B cell (primary cell): Measurements from ENCODE around the gene CRYBG2. TPM values are rescaled to one million over a fixed set of nuclear protein-coding genes. Genes with fewer than 3 reads are reported as not detected.

Source experiments
- ATAC-seq: fragments of 200-7000 bp; cut with Tn5 transposase; one replicate; pipeline ENCODE4 v1.10.0; 2021; ENCODE audit warnings: low read depth, mild to moderate bottlenecking, moderate number of reproducible peaks, moderate library complexity
- CTCF ChIA-PET: fragments of 350-600 bp; sonication (Branson Sonifier 250); formaldehyde crosslinking; loops from one replicate; lab custom pipeline; 2021; ENCODE audit warnings: antibody characterized with exemption, inconsistent platforms; lab: Charles Lee
- POLR2A ChIA-PET: fragments of 350-600 bp; sonication (Branson Sonifier 250); formaldehyde crosslinking; loops from one replicate; lab custom pipeline; 2021; ENCODE audit warnings: antibody characterized with exemption; lab: Charles Lee
- DNase-seq: peaks from one replicate; pipeline ENCODE4 v3.0.0; 2013
- H2AFZ ChIP-seq: 2 replicates; pipeline ENCODE4 v1.6.1; 2012; ENCODE audit warnings: mild to moderate bottlenecking, low read depth, low read length; ENCODE audit not compliant: insufficient read depth, poor library complexity, severe bottlenecking
- H3K27ac ChIP-seq, 2 donors: 1 replicate in 1 of 2; 2 replicates in 1 of 2; pipeline ENCODE4 v1.5.1; 2012 to 2013; ENCODE audit warnings: low read length in 2 of 2, mild to moderate bottlenecking in 2 of 2, moderate library complexity in 1 of 2
- H3K27me3 ChIP-seq, 4 experiments: fragments of 200-600 bp in 1 of 4; sonication (generic) in 1 of 4; replicated peaks in 1 of 4; 1 replicate in 2 of 4; 2 replicates in 2 of 4; pipeline versions ENCODE4 v1.6.1 to v1.7.0; 2013 to 2016; ENCODE audit warnings: low read length in 3 of 4, mild to moderate bottlenecking in 2 of 4, mixed read lengths in 1 of 4, moderate library complexity in 1 of 4; ENCODE audit not compliant: insufficient read depth in 4 of 4, control insufficient read depth in 3 of 4; ENCODE audit errors: control extremely low read depth in 1 of 4
- H3K36me3 ChIP-seq, 2 experiments: replicated peaks in 1 of 2; 1 replicate in 1 of 2; 2 replicates in 1 of 2; pipeline versions ENCODE4 v1.6.1 to v1.7.1; 2013; ENCODE audit warnings: low read length in 1 of 2; ENCODE audit not compliant: insufficient read depth in 2 of 2, control insufficient read depth in 1 of 2; ENCODE audit errors: control extremely low read depth in 1 of 2, extremely low read depth in 1 of 2
- H3K4me1 ChIP-seq, 2 donors: fragments of 200-600 bp in 1 of 2; sonication (generic) in 1 of 2; 1 replicate in 1 of 2; 2 replicates in 1 of 2; pipeline versions ENCODE4 v1.5.1 to v1.6.1; 2013 to 2017; ENCODE audit warnings: low read length in 2 of 2; ENCODE audit not compliant: control insufficient read depth in 2 of 2, insufficient read depth in 2 of 2
- H3K4me2 ChIP-seq: replicated peaks from 2 replicates; pipeline ENCODE3; 2012; ENCODE audit warnings: mild to moderate bottlenecking, low read depth, low read length; ENCODE audit not compliant: poor library complexity, severe bottlenecking
- H3K4me3 ChIP-seq, 5 experiments: fragments of 200-600 bp in 1 of 5; sonication (generic) in 1 of 5; 1 replicate in 3 of 5; 2 replicates in 2 of 5; pipeline versions ENCODE4 v1.5.1 to v1.7.0; 2011 to 2016; ENCODE audit warnings: low read length in 4 of 5, mild to moderate bottlenecking in 4 of 5, low read depth in 2 of 5, control low read depth in 1 of 5, moderate library complexity in 1 of 5; ENCODE audit not compliant: insufficient read depth in 1 of 5; ENCODE audit errors: control extremely low read depth in 1 of 5, extremely low read depth in 1 of 5
- H3K79me2 ChIP-seq: fragments of 200-600 bp; sonication (generic); one replicate; pipeline ENCODE4 v1.6.0; 2016; ENCODE audit warnings: low read length; ENCODE audit not compliant: control insufficient read depth, insufficient read depth
- H3K9ac ChIP-seq: fragments of 200-600 bp; sonication (generic); 2 replicates; pipeline ENCODE4 v1.6.1; 2017; ENCODE audit warnings: mild to moderate bottlenecking, low read length, moderate library complexity
- H3K9me3 ChIP-seq, 3 donors: one replicate each; pipeline versions ENCODE4 v1.6.1 to v1.7.1; 2013; ENCODE audit warnings: low read length in 2 of 3; ENCODE audit not compliant: control insufficient read depth in 2 of 3, insufficient read depth in 1 of 3; ENCODE audit errors: control extremely low read depth in 1 of 3
- H4K20me1 ChIP-seq: 2 replicates; pipeline ENCODE4 v1.6.0; 2012; ENCODE audit warnings: mild to moderate bottlenecking, low read length; ENCODE audit not compliant: insufficient read depth, control insufficient read depth, poor library complexity, severe bottlenecking
- H3K27ac Mint-ChIP-seq: one replicate; pipeline ENCODE4 v1.8.0; 2021; ENCODE audit warnings: mixed read lengths
- H3K27me3 Mint-ChIP-seq: one replicate; pipeline ENCODE4 v1.8.0; 2021; ENCODE audit warnings: mixed read lengths
- H3K4me1 Mint-ChIP-seq: one replicate; pipeline ENCODE4 v1.8.0; 2021; ENCODE audit warnings: mixed read lengths
- H3K4me3 Mint-ChIP-seq: one replicate; pipeline ENCODE4 v1.8.0; 2021; ENCODE audit warnings: mixed read lengths
- H3K9me3 Mint-ChIP-seq: one replicate; pipeline ENCODE4 v1.8.0; 2022; ENCODE audit warnings: mixed read lengths; ENCODE audit not compliant: insufficient read depth
- CTCF ChIP-seq: fragments of 200-600 bp; IDR thresholded peaks from one replicate; pipeline ENCODE4 v1.8.0; 2022; ENCODE audit warnings: antibody characterized with exemption, mild to moderate bottlenecking
- EZH2 ChIP-seq: IDR thresholded peaks from 2 replicates; pipeline ENCODE4 v1.6.1; 2012; ENCODE audit warnings: borderline replicate concordance, low read depth, mild to moderate bottlenecking, moderate library complexity, low read length; ENCODE audit not compliant: insufficient read depth, poor library complexity, severe bottlenecking
- WGBS: methylation state at CpG from one replicate; pipeline ENCODE4 v1.1.5; 2013; ENCODE audit warnings: missing lambda C conversion rate; ENCODE audit not compliant: insufficient coverage; 5-methylcytosine and 5-hydroxymethylcytosine counted together
- intact Hi-C: fragments of 100-400 bp; cut with micrococcal nuclease; formaldehyde crosslinking; loops from one replicate; pipeline ENCODE4 v1.10.0; 2022
- polyA plus RNA-seq: library from polyadenylated mRNA; depleted of rRNA; stranded (reverse); fragments of >200 nt; gene quantifications from 2 replicates; pipeline ENCODE4 v1.2.3, GENCODE V29; 2012
- total RNA-seq, 2 donors: library from RNA; stranded (reverse); fragments of 120-200 nt in 1 of 2; gene quantifications; 1 replicate in 1 of 2; 2 replicates in 1 of 2; pipeline versions ENCODE4 v1.2.3 to v1.2.4, GENCODE V29; 2013 to 2022

CRYBG2 gene
- total and polyA plus RNA-seq, 2 donors (not counting 1 experiment from before 2014, with no cell fraction given), result 3.3 to 5.3 TPM

DNA sequence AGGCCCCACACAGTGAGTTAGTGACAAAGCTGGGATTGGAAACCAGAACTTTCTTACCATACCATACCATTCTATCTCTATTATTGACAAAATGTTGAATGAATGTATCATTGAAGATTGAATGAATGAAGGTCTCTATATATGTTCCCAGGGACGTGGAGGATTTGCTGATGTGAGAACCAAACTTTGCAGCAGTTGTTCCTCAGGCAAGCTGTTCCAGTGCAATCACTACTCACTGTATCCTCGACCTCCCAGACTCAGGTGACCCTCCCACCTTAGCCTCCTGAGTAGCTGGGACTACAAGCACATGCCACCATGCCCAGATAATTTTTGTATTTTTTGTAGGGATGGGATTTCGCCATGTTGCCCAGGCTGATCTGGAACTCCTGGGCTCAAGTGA is 45.1 kb upstream of the CRYBG2 start:
- no peaks in the 10 kb centered on the region for H3K9me3 ChIP-seq

DNA sequence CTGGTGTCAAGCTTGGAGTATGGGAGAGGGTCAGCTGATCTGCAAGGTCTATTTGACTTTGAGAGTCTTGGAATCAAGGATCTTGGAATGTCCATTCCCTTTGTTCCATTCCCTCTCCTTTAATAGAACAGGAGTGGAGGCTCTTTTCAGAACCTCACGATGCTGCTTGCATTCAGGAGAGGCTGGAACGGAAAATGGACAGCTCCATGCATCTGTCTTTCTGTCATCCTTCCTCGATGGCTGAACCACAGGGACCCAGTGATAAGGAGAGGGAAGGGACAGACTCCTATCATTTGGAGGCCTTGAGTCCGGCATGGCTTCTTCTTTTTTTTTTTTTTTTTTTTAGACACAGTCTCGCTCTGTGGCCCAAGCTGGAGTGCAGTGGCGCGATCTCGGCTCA is 41.8 kb upstream of the CRYBG2 start:
- H3K27ac ChIP-seq, result no peak overlapping the region
- CTCF ChIA-PET, result interaction anchor here (0.6 to 3.6 kb wide), 7 partner anchors 10 to 251 kb away, joined by 3 to 14 read pairs (median 3); partner anchors contain the start of genes C1orf232 and ZNF593
- peaks cover 0 to 2% (median 0%) of the 10 kb centered on the region in 4 experiments for H3K27me3 ChIP-seq
- H3K27ac Mint-ChIP-seq, result no peak overlapping the region
- DNase-seq (no peak), ATAC-seq (no peak)
- no peak overlapping the region for H3K4me3 ChIP-seq
- intact Hi-C loops, result no loop called here
- H3K4me1 ChIP-seq, result no peaks in the 10 kb centered on the region
- peaks cover 8% of the 10 kb centered on the region for H3K27me3 Mint-ChIP-seq
- TF ChIP-seq CTCF, result no peak
- no peak for TF ChIP-seq EZH2
- H3K4me3 Mint-ChIP-seq, result no peak overlapping the region
- no peaks in the 10 kb centered on the region for H3K36me3 ChIP-seq
- peaks cover 2% of the 10 kb centered on the region for H3K4me1 Mint-ChIP-seq
- no peaks in the 10 kb centered on the region for H3K9me3 Mint-ChIP-seq
- POLR2A ChIA-PET, result no interaction called here
- no peaks in the 10 kb centered on the region for H3K9me3 ChIP-seq
- no peak overlapping the region for H2AFZ ChIP-seq
- no peak overlapping the region for H3K4me2 ChIP-seq
- no CpG with 5 or more reads among the region's 8 CpGs for WGBS
- no peaks in the 10 kb centered on the region for H3K79me2 ChIP-seq
- no peak overlapping the region for H3K9ac ChIP-seq
- H4K20me1 ChIP-seq, result no peaks in the 10 kb centered on the region

More for the DNA sequence above, 45.1 kb upstream of the CRYBG2 start:
- ATAC-seq, result no peak
- Mint-ChIP-seq H3K27me3 (peaks cover 20% of the 10 kb centered on the region), H3K4me1 (no peaks in the 10 kb centered on the region), H3K4me3 (no peak overlapping the region), H3K9me3 (no peaks in the 10 kb centered on the region), H3K27ac (no peak overlapping the region)
- H3K4me1 ChIP-seq, result no peaks in the 10 kb centered on the region
- H3K27ac ChIP-seq, result no peak overlapping the region
- no CpG with 5 or more reads among the region's 3 CpGs for WGBS
- H3K4me3 ChIP-seq, result no peak overlapping the region
- ChIA-PET CTCF (interaction anchor here (2.3 kb wide), 1 partner anchor 18 kb away, joined by 13 read pairs; no protein-coding TSS in a partner anchor), POLR2A (no interaction called here)
- DNase-seq, result no peak
- H3K27me3 ChIP-seq, result no peaks in the 10 kb centered on the region
- intact Hi-C loops, result no loop called here
- no peak overlapping the region for H3K9ac ChIP-seq
- H3K36me3 ChIP-seq, result no peaks in the 10 kb centered on the region
- H3K4me2 ChIP-seq, result no peak overlapping the region
- TF ChIP-seq EZH2 (no peak), CTCF (no peak)
- H2AFZ ChIP-seq, result no peak overlapping the region
- no peaks in the 10 kb centered on the region for H4K20me1 ChIP-seq
- no peaks in the 10 kb centered on the region for H3K79me2 ChIP-seq
